SK-N-SH (cell line): Measurements from ENCODE around the gene SLC3A2. TPM values are rescaled to one million over a fixed set of nuclear protein-coding genes. Genes with fewer than 3 reads are reported as not detected.

Experiments
- CTCF ChIA-PET: fragments of 300-600, 350-600 bp; formaldehyde crosslinking; extraction: SDS; loops from one replicate; lab custom pipeline; 2021; lab: Yijun Ruan, JAX
- POLR2A ChIA-PET: fragments of 350-600 bp; sonication (Branson Sonifier 250); formaldehyde crosslinking; extraction: SDS; loops from one replicate; lab custom pipeline; 2020; ENCODE audit warnings: antibody characterized with exemption, inconsistent platforms; lab: Yijun Ruan, JAX
- DNase-seq: peaks from one replicate; pipeline ENCODE4 v3.0.0; 2012
- H2AFZ ChIP-seq: fragments of 200-600 bp; sonication (generic); 2 replicates; pipeline ENCODE4 v1.8.1; 2016; ENCODE audit warnings: antibody characterized with exemption, mild to moderate bottlenecking, low read depth
- H3F3A ChIP-seq: fragments of 200-600 bp; sonication (generic); replicated peaks from 2 replicates; pipeline ENCODE3; 2016; ENCODE audit warnings: antibody characterized with exemption, mild to moderate bottlenecking; ENCODE audit not compliant: insufficient read depth
- H3K27ac ChIP-seq, 2 experiments: fragments of 200-500 bp in 1 of 2; fragments of 200-600 bp in 1 of 2; sonication (Bioruptor generic) in 1 of 2; sonication (generic), shearing (Covaris generic) in 1 of 2; 2 replicates each; pipeline versions ENCODE4 v1.5.1 to v1.6.1; 2014 to 2016; ENCODE audit warnings: low read depth in 2 of 2, inconsistent platforms in 1 of 2, low read length in 1 of 2, mild to moderate bottlenecking in 1 of 2, mixed read lengths in 1 of 2
- H3K27me3 ChIP-seq: fragments of 200-600 bp; sonication (generic), shearing (Covaris generic); 2 replicates; pipeline ENCODE4 v1.6.1; 2016; ENCODE audit warnings: mixed run types; ENCODE audit not compliant: insufficient read depth
- H3K36me3 ChIP-seq, 2 experiments: fragments of 200-500 bp in 1 of 2; fragments of 200-600 bp in 1 of 2; sonication (Bioruptor generic) in 1 of 2; sonication (generic) in 1 of 2; replicated peaks in 1 of 2; 2 replicates each; pipeline versions ENCODE3 to v1.5.1; 2014 to 2016; ENCODE audit warnings: low read length in 1 of 2, mild to moderate bottlenecking in 1 of 2; ENCODE audit not compliant: insufficient read depth in 2 of 2, control insufficient read depth in 1 of 2
- H3K4me1 ChIP-seq, 2 experiments: fragments of 200-500 bp in 1 of 2; fragments of 200-600 bp in 1 of 2; sonication (Bioruptor generic) in 1 of 2; sonication (generic), shearing (Covaris generic) in 1 of 2; 2 replicates each; pipeline versions ENCODE4 v1.5.1 to v1.6.1; 2014 to 2016; ENCODE audit warnings: low read depth in 1 of 2, low read length in 1 of 2, mixed run types in 1 of 2; ENCODE audit not compliant: insufficient read depth in 2 of 2, control insufficient read depth in 1 of 2
- H3K4me2 ChIP-seq: fragments of 200-600 bp; sonication (generic), shearing (Covaris generic); 2 replicates; pipeline ENCODE4 v1.6.1; 2017; ENCODE audit warnings: mixed run types
- H3K4me3 ChIP-seq, 2 experiments: fragments of 200-500 bp in 1 of 2; fragments of 200-600 bp in 1 of 2; sonication (Bioruptor generic) in 1 of 2; sonication (generic), shearing (Covaris generic) in 1 of 2; 2 replicates each; pipeline versions ENCODE4 v1.5.1 to v1.8.1; 2014 to 2016; ENCODE audit warnings: low read depth in 2 of 2, inconsistent platforms in 1 of 2, low read length in 1 of 2, mild to moderate bottlenecking in 1 of 2, mixed read lengths in 1 of 2, moderate library complexity in 1 of 2
- H3K79me2 ChIP-seq: fragments of 200-600 bp; sonication (generic); 2 replicates; pipeline ENCODE4 v1.8.1; 2017; ENCODE audit warnings: mild to moderate bottlenecking; ENCODE audit not compliant: insufficient read depth
- H3K9ac ChIP-seq: fragments of 200-600 bp; sonication (generic); 2 replicates; pipeline ENCODE4 v1.6.1; 2017; ENCODE audit warnings: mixed run types
- H3K9me2 ChIP-seq: fragments of 200-600 bp; sonication (generic); 2 replicates; pipeline ENCODE4 v1.6.1; 2017; ENCODE audit warnings: mixed run types
- H3K9me3 ChIP-seq: fragments of 200-600 bp; sonication (generic); 2 replicates; pipeline ENCODE4 v1.6.1; 2017; ENCODE audit warnings: mixed run types, mild to moderate bottlenecking, moderate library complexity
- H4K20me1 ChIP-seq: fragments of 200-600 bp; sonication (generic); 2 replicates; pipeline ENCODE4 v1.6.1; 2017; ENCODE audit warnings: mild to moderate bottlenecking, mixed run types; ENCODE audit not compliant: insufficient read depth
- CHD2 ChIP-seq: fragments of 150-350 bp; IDR thresholded peaks from 2 replicates; pipeline ENCODE4 v1.6.1; 2018; ENCODE audit warnings: low read length; ENCODE audit not compliant: partially characterized antibody
- EZH2phosphoT487 ChIP-seq: fragments of 200-600 bp; sonication (generic); IDR thresholded peaks from 2 replicates; pipeline ENCODE4 v1.6.1; 2017; ENCODE audit warnings: low read depth, mixed run types, mild to moderate bottlenecking, antibody characterized with exemption, moderate library complexity, borderline replicate concordance
- FOSL2 ChIP-seq: IDR thresholded peaks from 2 replicates; pipeline ENCODE4 v1.4.0; 2012; ENCODE audit warnings: low read depth, mild to moderate bottlenecking, moderate library complexity, borderline replicate concordance
- FOXM1 ChIP-seq: IDR thresholded peaks from 2 replicates; pipeline ENCODE4 v1.4.0; 2012; ENCODE audit warnings: low read depth, mild to moderate bottlenecking
- POLR2AphosphoS5 ChIP-seq: IDR thresholded peaks from 2 replicates; pipeline ENCODE4 v1.6.1; 2012; ENCODE audit warnings: low read depth, low read length
- RXRA ChIP-seq: IDR thresholded peaks from 2 replicates; pipeline ENCODE4 v1.4.0; 2012; ENCODE audit warnings: low read depth, mild to moderate bottlenecking, borderline replicate concordance
- SIN3A ChIP-seq: IDR thresholded peaks from 2 replicates; pipeline ENCODE4 v1.6.1; 2012; ENCODE audit warnings: low read depth, mild to moderate bottlenecking, low read length, moderate library complexity, borderline replicate concordance
- SMC3 ChIP-seq: IDR thresholded peaks from 2 replicates; pipeline ENCODE4 v1.6.1; 2012; ENCODE audit warnings: low read depth, low read length, improper control_type of control experiment
- TAF1 ChIP-seq: IDR thresholded peaks from 2 replicates; pipeline ENCODE4 v1.6.1; 2012; ENCODE audit warnings: low read depth, mild to moderate bottlenecking, low read length, moderate library complexity, borderline replicate concordance
- TCF12 ChIP-seq: IDR thresholded peaks from 2 replicates; pipeline ENCODE4 v1.4.0; 2012
- WGBS: methylation state at CpG from one replicate; pipeline ENCODE4 v1.1.6; 2017; ENCODE audit warnings: low lambda C conversion rate; 5-methylcytosine and 5-hydroxymethylcytosine counted together
- polyA plus RNA-seq, 3 experiments: library from polyadenylated mRNA; depleted of rRNA; stranded (reverse); fragments of >200 nt; gene quantifications; 2 replicates each; pipeline ENCODE4 v1.2.3, GENCODE V29; 2012
- TF ChIP-seq, protein P1 (sequence below): IDR thresholded peaks from 2 replicates; pipeline ENCODE4 v1.4.0; 2012; ENCODE audit warnings: low read depth, borderline replicate concordance
- TF ChIP-seq, protein P2 (sequence below): IDR thresholded peaks from 2 replicates; pipeline ENCODE4 v1.4.0; 2012; ENCODE audit warnings: low read depth
- TF ChIP-seq, protein P3 (sequence below): IDR thresholded peaks from 2 replicates; pipeline ENCODE4 v1.4.0; 2012; ENCODE audit warnings: low read depth, borderline replicate concordance
- TF ChIP-seq, protein P4 (sequence below): IDR thresholded peaks from 2 replicates; pipeline ENCODE4; 2012
- TF ChIP-seq, protein P5 (sequence below): fragments of 200-600 bp; sonication (generic); IDR thresholded peaks from 2 replicates; pipeline ENCODE4 v1.6.1; 2017; ENCODE audit warnings: antibody characterized with exemption, mild to moderate bottlenecking, moderate library complexity

SLC3A2 gene
- polyA plus RNA-seq, 1 of the 3 experiments (the other 2 are of a cell fraction), result 308 TPM

DNA sequence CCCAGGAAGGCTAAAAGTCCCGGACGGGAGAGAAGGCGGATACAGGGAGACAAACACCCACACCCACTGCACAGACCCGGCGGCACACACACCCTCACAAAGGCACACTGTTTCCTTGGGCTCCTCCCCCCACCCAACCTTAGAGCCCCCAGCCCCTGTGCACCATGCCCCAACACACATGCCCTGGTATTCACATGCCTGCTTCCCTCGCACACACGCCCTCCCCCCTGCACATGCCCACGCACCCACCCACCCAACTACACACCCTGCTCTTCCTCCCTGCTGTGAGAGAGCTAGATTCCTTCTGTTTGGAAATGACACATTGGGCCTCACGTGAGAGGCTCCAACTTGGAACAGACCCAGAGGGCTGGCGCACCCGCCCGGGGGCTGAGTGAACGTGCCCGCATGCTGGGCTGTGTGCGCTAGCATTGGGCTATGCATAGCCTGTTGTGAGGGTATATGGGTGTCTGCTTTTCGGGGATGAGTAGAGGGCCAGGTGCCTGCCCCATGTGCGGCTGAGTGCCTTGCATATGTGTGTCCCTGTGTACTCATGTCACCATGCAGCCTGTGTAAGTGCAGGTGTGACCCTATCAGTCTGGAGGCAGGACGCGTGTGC, 41.0 kb downstream of the SLC3A2 start (continued):
- TF ChIP-seq, protein P1, sequence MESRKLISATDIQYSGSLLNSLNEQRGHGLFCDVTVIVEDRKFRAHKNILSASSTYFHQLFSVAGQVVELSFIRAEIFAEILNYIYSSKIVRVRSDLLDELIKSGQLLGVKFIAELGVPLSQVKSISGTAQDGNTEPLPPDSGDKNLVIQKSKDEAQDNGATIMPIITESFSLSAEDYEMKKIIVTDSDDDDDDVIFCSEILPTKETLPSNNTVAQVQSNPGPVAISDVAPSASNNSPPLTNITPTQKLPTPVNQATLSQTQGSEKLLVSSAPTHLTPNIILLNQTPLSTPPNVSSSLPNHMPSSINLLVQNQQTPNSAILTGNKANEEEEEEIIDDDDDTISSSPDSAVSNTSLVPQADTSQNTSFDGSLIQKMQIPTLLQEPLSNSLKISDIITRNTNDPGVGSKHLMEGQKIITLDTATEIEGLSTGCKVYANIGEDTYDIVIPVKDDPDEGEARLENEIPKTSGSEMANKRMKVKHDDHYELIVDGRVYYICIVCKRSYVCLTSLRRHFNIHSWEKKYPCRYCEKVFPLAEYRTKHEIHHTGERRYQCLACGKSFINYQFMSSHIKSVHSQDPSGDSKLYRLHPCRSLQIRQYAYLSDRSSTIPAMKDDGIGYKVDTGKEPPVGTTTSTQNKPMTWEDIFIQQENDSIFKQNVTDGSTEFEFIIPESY, result no peak
- TF ChIP-seq TCF12 (no peak), FOSL2 (no peak), RXRA (no peak)

DNA sequence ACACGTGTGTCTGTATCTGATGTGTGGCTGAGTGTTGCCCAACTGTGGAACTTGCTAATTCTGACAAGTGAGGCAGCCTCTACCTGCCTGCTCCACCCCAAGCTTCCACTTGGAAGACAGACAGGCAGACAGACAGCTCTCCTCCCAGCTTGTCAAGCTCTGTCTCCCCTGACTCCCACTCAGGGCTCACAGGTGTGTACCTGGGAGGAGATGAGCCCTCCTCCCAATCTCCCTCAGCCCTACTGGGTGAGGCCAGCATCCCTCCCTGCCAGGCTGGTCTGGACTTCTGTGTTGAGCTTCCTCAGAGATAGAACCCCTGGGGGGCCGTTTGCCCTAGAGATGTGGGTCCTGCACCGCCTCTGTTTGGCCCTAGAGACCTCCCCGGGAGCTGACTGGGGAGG, 41.5 kb downstream of the SLC3A2 start:
- CTCF ChIA-PET, result interaction anchor here (0.6 to 27.5 kb wide), 6 partner anchors 12 to 113 kb away, joined by 3 to 751 read pairs (median 25); no protein-coding TSS in a partner anchor
- Histone ChIP-seq H3K79me2 (no peaks in the 10 kb centered on the region), H3K9ac (no peak overlapping the region), H3K9me3 (no peaks in the 10 kb centered on the region), H3K27ac (no peak overlapping the region), H3K27me3 (no peaks in the 10 kb centered on the region), H3K9me2 (no peaks in the 10 kb centered on the region), H2AFZ (no peak overlapping the region), H3K4me1 (peaks cover 0 to 31% of the 10 kb centered on the region in 2 experiments; a peak in 1 of 4 replicates), H3F3A (no peaks in the 10 kb centered on the region)
- POLR2A ChIA-PET, result no interaction called here
- DNase-seq, result no peak
- no peak for TF ChIP-seq TAF1
- no peak for TF ChIP-seq FOXM1
- TF ChIP-seq, protein P2, sequence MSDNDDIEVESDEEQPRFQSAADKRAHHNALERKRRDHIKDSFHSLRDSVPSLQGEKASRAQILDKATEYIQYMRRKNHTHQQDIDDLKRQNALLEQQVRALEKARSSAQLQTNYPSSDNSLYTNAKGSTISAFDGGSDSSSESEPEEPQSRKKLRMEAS, result no peak
- no peak for TF ChIP-seq CHD2
- TF ChIP-seq, protein P3, sequence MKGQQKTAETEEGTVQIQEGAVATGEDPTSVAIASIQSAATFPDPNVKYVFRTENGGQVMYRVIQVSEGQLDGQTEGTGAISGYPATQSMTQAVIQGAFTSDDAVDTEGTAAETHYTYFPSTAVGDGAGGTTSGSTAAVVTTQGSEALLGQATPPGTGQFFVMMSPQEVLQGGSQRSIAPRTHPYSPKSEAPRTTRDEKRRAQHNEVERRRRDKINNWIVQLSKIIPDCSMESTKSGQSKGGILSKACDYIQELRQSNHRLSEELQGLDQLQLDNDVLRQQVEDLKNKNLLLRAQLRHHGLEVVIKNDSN, result no peak
- no peak for TF ChIP-seq SIN3A
- TF ChIP-seq POLR2AphosphoS5, result no peak
- no peak for TF ChIP-seq EZH2phosphoT487
- TF ChIP-seq, protein P4, sequence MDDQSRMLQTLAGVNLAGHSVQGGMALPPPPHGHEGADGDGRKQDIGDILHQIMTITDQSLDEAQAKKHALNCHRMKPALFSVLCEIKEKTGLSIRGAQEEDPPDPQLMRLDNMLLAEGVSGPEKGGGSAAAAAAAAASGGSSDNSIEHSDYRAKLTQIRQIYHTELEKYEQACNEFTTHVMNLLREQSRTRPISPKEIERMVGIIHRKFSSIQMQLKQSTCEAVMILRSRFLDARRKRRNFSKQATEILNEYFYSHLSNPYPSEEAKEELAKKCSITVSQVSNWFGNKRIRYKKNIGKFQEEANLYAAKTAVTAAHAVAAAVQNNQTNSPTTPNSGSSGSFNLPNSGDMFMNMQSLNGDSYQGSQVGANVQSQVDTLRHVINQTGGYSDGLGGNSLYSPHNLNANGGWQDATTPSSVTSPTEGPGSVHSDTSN, result no peak
- TF ChIP-seq, protein P5, sequence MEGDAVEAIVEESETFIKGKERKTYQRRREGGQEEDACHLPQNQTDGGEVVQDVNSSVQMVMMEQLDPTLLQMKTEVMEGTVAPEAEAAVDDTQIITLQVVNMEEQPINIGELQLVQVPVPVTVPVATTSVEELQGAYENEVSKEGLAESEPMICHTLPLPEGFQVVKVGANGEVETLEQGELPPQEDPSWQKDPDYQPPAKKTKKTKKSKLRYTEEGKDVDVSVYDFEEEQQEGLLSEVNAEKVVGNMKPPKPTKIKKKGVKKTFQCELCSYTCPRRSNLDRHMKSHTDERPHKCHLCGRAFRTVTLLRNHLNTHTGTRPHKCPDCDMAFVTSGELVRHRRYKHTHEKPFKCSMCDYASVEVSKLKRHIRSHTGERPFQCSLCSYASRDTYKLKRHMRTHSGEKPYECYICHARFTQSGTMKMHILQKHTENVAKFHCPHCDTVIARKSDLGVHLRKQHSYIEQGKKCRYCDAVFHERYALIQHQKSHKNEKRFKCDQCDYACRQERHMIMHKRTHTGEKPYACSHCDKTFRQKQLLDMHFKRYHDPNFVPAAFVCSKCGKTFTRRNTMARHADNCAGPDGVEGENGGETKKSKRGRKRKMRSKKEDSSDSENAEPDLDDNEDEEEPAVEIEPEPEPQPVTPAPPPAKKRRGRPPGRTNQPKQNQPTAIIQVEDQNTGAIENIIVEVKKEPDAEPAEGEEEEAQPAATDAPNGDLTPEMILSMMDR, result no peak
- no peak for TF ChIP-seq SMC3
- TF ChIP-seq, all 33 proteins: peak for 0
- Histone ChIP-seq H3K36me3 (no peaks in the 10 kb centered on the region), H4K20me1 (no peaks in the 10 kb centered on the region), H3K4me2 (no peak overlapping the region), H3K4me3 (no peak overlapping the region)
- 50% methylated on average over 4 of the region's 4 CpGs for WGBS
